Raji (cell line): ENCODE results near the gene APLNR.

Source experiments
- POLR2A ChIP-seq: IDR thresholded peaks from 2 replicates; pipeline ENCODE4 v1.6.1; 2011; ENCODE audit warnings: low read depth, low read length, control low read depth; ENCODE audit not compliant: insufficient read depth

APLNR gene

DNA sequence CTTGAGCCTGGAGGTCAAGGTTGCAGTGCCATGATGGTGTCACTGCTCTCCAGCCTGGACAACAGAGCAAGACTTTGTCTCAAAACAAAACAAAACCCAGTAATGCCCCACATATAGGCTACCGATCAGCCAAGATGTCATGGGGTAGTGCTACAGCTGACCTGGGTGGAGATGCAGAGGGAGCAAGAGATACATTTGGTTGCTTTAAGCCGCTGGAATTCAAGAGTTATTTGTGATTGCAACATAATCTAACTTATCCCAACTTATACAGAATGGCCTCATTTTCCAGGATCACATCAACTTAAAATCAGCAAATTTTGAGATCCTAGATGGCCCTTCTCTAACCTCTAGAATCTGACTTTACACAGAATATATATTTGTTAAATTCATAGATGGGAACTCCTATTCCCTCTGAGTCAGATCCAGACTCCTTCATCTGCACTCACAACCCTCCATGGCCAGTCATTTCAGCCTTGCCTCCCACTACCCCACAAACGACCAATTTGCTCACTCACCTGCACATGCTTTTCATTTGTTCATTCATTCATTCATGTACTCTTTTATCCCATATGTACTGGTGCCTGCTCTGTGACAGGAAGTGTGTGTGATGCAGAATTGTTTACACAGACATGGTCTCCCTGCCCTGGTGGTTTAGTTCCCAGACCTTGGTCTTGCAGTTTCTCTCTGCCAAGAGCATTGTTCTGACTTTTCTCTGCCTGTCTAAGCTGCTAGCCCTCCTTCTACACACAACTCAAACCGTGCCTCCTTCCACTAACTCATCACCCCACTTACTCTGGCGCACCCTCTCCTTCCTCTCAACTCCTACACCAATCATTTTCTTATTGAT, 24.1 kb upstream of the APLNR start:
- no peak for TF ChIP-seq POLR2A

GRCh38 chr11:57256119-57256518, 19.1 kb upstream of the APLNR start:
- no peak for TF ChIP-seq POLR2A

GRCh38 chr11:57255618-57256017, 18.6 kb upstream of the APLNR start:
- no peak for TF ChIP-seq POLR2A

DNA sequence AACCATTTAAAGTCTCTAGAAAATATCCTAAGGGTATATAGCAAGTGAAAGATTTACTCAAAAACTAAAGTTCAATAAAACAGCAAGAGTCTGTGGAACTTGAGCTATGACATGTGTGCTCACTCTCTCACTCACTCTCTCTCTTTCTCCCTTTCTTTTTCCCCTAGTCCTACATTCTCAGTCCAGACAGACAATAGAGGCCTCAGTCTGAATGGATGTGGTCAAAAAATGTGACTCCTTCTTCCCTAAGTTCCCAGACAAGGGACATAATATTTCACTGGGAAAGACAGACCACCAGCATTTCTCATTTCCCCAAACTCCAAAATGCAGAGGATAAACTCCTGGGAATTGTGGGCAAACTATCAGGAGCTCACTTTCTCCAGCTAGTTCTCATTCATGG, 17.6 kb upstream of the APLNR start:
- no peak for TF ChIP-seq POLR2A

GRCh38 chr11:57251491-57252104, 14.5 kb upstream of the APLNR start:
- no peak for TF ChIP-seq POLR2A

- no peak for TF ChIP-seq POLR2A
These were observed 14.0 kb upstream of the APLNR start for GRCh38 chr11:57251037-57251436.

DNA sequence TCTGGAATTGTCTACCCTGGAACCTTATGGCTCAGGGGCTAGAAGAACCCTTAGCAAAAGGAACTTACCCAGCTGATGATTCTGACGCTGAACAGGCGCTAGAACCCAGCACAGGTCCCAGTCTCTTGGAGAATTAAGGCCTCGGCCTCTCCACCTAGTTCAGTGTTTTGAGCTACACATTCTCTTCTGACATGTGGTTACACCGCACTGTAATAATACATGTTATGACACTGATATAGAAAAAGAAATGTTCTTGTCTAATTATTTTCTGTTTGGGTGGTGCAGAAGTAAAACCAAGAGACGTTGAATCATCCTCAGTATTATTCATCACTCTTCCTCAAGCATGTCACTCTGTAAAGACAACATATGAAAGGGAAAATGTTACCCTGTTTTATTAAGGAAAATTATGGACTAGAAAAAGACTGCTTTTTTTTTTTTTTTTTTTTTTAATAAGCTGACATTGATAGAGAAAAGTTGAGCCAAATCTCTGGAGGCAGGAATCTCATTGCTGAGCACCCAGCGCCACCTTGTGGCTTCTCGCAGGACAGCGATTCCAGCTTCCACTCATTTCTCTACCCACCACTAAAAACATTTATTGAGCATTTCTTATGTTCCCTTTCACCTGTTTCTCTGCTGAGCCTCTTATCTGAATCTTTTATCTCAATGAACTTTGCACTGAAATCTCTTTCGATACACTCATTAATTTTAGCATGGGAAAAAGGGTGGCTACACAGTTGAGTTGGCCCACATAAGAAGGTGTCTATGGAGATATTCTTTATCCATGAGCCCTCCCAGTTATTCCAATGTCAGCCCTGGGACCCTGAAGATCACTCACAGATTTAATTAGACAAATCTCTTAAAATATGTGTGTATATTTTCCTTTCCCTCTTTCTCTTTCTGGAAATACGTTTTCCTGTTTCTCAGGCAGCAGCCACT, 12.6 kb upstream of the APLNR start:
- TF ChIP-seq POLR2A, result no peak

DNA sequence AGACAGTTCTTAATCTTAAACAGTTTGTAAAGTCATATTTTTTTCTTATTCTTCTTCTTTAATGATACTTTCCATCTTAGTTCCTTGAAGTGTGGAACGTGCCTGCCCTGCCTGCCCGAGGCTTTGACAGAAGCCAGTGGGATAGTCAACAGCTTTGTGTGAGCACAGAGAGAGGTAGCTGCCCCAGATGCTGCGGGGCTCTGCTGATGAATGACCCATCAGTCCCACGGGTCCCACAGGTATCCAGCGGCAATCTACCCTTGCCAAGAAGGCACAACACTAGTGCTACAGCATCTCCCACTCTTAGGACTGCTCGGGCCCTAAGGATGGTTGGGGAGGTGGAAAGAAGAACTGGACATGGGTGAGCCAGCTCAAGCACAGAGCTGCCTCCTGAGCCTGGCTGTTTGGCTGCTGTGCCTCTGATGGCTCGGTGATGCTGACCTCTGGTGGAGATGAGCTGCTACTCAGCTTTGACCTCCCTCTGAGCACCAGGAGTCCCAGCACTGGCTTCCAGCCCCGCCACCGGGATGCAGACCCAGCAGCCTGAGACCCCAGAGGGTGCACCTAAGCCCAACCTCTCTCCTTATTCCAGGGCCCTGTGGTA, 11.8 kb upstream of the APLNR start:
- no peak for TF ChIP-seq POLR2A

DNA sequence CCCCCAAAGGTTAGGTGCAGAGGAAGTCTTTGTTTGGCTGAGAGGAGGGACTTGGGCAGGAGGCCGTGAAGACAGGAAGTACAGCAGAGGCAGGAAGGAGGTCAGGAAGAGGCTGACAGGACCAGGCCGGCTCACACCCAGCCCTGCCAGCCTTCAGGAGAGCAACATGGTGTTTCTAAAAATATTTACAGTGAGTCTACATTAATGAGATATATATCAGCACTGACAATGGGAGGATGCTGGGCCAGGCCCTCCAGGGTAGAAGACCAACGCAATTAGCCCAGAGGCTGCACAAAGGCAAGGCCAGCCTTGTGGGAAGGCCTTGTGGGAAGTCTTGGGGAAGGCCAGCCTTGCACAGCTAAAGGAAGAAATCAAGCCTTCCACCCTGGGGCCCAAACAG, 7.9 kb upstream of the APLNR start:
- TF ChIP-seq POLR2A, result no peak

- no peak for TF ChIP-seq POLR2A
These were observed 4.4 kb upstream of the APLNR start for GRCh38 chr11:57241353-57241972.

DNA sequence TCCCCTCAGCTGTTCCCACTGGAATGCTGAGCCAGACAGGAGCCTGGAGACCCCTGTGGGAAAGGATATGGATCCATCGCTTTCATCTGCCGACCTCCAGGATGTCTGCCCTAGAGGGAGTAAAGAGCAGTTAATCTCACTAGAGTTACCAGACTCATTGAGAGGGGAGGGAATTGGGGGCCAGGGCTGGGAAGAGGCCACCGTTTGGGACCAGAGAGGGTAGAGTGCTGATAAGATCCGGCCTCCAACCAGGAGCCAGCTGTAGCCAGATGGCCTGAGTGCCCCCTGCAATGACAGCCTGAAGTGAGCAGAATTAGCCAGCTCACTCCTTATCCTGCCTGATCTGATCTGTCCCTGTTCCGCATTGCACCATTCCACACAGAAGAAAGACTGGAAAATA, 3.7 kb upstream of the APLNR start:
- TF ChIP-seq POLR2A, result no peak

- TF ChIP-seq POLR2A, result no peak
These were observed 3.0 kb upstream of the APLNR start for GRCh38 chr11:57240007-57240406.

DNA sequence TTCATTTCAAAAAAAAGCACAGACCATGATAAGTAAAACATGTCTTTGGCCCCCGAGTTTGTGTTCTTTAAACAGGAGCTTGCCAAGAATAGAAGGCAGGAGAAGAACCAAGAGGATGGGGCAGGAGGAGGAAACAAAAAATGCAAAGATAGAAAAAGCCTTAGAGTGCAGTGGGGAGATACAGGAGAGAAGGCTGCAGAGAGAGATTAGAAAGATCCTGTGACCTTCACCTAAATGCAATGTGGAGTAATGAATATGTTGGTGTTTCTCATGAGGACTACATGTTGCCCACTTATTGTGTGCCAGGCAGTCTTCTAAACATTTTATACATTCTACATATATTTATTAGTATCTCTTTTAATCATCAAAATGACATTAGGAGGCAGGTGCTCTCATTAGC, 2.3 kb upstream of the APLNR start:
- no peak for TF ChIP-seq POLR2A

DNA sequence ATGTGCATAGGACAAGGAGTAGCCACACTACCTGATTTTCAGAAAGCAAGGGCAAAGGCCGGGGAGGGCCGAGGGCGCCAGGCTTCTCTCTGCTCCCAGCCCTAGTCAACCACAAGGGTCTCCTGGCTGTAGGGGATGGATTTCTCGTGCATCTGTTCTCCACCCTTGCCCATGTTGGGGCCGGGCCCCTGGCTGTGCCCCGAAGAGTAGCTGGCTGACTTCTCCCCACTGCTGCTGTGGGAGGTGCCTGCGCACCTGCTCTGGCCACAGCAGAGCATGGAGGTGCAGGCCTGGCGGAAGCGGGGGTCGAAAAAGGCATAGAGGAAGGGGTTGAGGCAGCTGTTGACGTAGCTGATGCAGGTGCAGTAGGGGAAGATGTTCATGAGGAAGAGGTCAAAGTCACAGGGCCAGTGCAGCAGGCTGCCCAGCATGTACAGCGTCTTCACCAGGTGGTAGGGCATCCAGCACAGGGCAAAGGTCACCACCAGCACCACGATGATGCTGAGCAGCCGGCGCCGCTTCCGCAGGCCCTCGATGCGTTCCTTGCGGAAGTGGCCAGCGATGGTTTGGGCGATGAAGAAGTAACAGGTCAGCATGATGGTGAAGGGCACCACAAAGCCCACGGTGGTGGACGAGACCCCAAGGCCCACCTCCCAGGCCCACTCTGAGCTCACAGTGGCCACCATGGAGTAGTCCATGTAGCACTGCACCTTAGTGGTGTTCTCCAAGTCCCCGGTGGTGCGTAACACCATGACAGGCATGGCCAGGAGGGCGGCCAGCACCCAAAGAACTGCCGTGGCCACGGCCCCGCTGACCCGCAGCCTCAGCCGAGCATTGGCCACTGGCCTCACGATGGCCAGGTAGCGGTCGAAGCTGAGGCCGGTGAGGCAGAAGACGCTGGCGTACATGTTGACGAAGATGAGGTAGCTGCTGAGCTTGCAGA, 1.0 kb downstream of the APLNR start:
- no peak for TF ChIP-seq POLR2A
